GM23338 (cell line): ENCODE measurements around the gene KLF7.

Experiments used
- CREB1 ChIP-seq: fragments of 250-450 bp; sonication (Bioruptor Pico); IDR thresholded peaks from 2 replicates; pipeline ENCODE4 v1.5.0; 2020; ENCODE audit warnings: low read depth, mild to moderate bottlenecking, moderate library complexity
- EZH2phosphoT487 ChIP-seq: fragments of 200-600 bp; sonication (generic); IDR thresholded peaks from one replicate; pipeline ENCODE4 v1.8.1; 2018; ENCODE audit warnings: antibody characterized with exemption; ENCODE audit not compliant: unreplicated experiment
- POLR2AphosphoS5 ChIP-seq: IDR thresholded peaks from 2 replicates; pipeline ENCODE4 v1.6.1; 2016; ENCODE audit warnings: antibody characterized with exemption, low read depth
- STAT1 ChIP-seq: IDR thresholded peaks from one replicate; pipeline ENCODE4 v1.6.1; 2016; ENCODE audit warnings: antibody characterized with exemption; ENCODE audit not compliant: unreplicated experiment
- ZNF331 ChIP-seq: fragments of 250-450 bp; sonication (Bioruptor Pico); IDR thresholded peaks from 2 replicates; pipeline ENCODE4 v1.5.0; 2020; ENCODE audit warnings: low read depth, mild to moderate bottlenecking, moderate library complexity
- TF ChIP-seq, protein P1 (sequence below), 2 experiments: fragments of 200-600 bp in 1 of 2; sonication (generic) in 1 of 2; conservative IDR thresholded peaks; 2 replicates each; pipeline versions ENCODE4 v1.5.1 to v1.6.1; 2016 to 2017; ENCODE audit warnings: antibody characterized with exemption in 2 of 2, low read depth in 2 of 2, mild to moderate bottlenecking in 2 of 2, moderate library complexity in 1 of 2
- TF ChIP-seq, protein P2 (sequence below): IDR thresholded peaks from one replicate; pipeline ENCODE4 v1.6.1; 2018; ENCODE audit warnings: antibody characterized with exemption; ENCODE audit not compliant: unreplicated experiment
- TF ChIP-seq, protein P3 (sequence below): IDR thresholded peaks from 2 replicates; pipeline ENCODE4 v1.6.1; 2016; ENCODE audit warnings: antibody characterized with exemption

DNA sequence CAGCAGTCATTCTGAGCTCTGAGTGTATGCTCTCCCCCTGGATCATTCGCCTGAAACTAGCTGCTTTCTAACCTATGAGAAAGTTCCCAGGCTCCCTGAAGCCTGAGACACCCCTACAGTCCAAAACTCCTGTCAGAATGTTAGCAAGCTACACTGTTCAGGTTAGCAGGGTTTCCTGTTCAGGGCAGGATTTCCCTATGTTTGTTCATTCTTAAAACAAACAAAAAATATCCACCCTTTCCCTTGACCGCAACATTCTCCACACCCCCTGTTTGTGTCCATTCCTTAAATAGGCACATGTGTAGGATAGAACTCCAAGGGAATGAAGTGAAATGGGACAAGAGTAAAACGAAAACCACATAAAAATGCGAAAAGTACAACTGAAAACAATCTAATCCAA, 83.1 kb downstream of the KLF7 start:
- TF ChIP-seq, protein P1, sequence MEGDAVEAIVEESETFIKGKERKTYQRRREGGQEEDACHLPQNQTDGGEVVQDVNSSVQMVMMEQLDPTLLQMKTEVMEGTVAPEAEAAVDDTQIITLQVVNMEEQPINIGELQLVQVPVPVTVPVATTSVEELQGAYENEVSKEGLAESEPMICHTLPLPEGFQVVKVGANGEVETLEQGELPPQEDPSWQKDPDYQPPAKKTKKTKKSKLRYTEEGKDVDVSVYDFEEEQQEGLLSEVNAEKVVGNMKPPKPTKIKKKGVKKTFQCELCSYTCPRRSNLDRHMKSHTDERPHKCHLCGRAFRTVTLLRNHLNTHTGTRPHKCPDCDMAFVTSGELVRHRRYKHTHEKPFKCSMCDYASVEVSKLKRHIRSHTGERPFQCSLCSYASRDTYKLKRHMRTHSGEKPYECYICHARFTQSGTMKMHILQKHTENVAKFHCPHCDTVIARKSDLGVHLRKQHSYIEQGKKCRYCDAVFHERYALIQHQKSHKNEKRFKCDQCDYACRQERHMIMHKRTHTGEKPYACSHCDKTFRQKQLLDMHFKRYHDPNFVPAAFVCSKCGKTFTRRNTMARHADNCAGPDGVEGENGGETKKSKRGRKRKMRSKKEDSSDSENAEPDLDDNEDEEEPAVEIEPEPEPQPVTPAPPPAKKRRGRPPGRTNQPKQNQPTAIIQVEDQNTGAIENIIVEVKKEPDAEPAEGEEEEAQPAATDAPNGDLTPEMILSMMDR (conservative IDR thresholded peaks at IDR 0.05; ENCODE audit: low read depth in 2 of 2): no peak
- TF ChIP-seq, protein P2, sequence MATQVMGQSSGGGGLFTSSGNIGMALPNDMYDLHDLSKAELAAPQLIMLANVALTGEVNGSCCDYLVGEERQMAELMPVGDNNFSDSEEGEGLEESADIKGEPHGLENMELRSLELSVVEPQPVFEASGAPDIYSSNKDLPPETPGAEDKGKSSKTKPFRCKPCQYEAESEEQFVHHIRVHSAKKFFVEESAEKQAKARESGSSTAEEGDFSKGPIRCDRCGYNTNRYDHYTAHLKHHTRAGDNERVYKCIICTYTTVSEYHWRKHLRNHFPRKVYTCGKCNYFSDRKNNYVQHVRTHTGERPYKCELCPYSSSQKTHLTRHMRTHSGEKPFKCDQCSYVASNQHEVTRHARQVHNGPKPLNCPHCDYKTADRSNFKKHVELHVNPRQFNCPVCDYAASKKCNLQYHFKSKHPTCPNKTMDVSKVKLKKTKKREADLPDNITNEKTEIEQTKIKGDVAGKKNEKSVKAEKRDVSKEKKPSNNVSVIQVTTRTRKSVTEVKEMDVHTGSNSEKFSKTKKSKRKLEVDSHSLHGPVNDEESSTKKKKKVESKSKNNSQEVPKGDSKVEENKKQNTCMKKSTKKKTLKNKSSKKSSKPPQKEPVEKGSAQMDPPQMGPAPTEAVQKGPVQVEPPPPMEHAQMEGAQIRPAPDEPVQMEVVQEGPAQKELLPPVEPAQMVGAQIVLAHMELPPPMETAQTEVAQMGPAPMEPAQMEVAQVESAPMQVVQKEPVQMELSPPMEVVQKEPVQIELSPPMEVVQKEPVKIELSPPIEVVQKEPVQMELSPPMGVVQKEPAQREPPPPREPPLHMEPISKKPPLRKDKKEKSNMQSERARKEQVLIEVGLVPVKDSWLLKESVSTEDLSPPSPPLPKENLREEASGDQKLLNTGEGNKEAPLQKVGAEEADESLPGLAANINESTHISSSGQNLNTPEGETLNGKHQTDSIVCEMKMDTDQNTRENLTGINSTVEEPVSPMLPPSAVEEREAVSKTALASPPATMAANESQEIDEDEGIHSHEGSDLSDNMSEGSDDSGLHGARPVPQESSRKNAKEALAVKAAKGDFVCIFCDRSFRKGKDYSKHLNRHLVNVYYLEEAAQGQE: no peak
- TF ChIP-seq POLR2AphosphoS5 (no peak), EZH2phosphoT487 (no peak), STAT1 (no peak), ZNF331 (CRISPR knock-in tag) (no peak), CREB1 (no peak)
- TF ChIP-seq, protein P3, sequence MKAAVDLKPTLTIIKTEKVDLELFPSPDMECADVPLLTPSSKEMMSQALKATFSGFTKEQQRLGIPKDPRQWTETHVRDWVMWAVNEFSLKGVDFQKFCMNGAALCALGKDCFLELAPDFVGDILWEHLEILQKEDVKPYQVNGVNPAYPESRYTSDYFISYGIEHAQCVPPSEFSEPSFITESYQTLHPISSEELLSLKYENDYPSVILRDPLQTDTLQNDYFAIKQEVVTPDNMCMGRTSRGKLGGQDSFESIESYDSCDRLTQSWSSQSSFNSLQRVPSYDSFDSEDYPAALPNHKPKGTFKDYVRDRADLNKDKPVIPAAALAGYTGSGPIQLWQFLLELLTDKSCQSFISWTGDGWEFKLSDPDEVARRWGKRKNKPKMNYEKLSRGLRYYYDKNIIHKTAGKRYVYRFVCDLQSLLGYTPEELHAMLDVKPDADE: no peak
